ENCODE measurements around the gene VDAC1. TPM values are rescaled to one million over a fixed set of nuclear protein-coding genes. Genes with fewer than 3 reads are reported as not detected.

The VDAC1 gene
- total and polyA plus RNA-seq, 10 of the 15 experiments (the other 5 are each of a cell fraction or from before 2014, with no cell fraction given): 245 to 488 (median 349) TPM

- FAIRE-seq: no peak
- peak overlapping the region; percentile 87 for H2AFZ ChIP-seq (ENCODE audit: control insufficient read depth, low read depth, low read length)
- H3K79me2 ChIP-seq (ENCODE audit: control insufficient read depth, insufficient read depth, low read length): no peaks in the 10 kb centered on the region
- H3K27me3 ChIP-seq (replicated peaks in 1 of 2; ENCODE audit: control insufficient read depth in 2 of 2, insufficient read depth in 2 of 2, low read length in 1 of 2): no peaks in the 10 kb centered on the region
- H3K4me3 ChIP-seq: peak overlapping the region; percentile 38; the same call in 1 of the 2 replicates
- H3K9ac ChIP-seq (ENCODE audit: control insufficient read depth, insufficient read depth, low read length): peak overlapping the region; percentile 52
- 12% methylated on average over 16 of the region's 16 CpGs for WGBS (ENCODE audit: insufficient coverage, insufficient replicate concordance, low lambda C conversion rate, missing lambda C conversion rate)
- H3K27ac ChIP-seq (ENCODE audit: control insufficient read depth, insufficient read depth): peak overlapping the region; percentile 52
- H3K4me1 ChIP-seq (ENCODE audit: control insufficient read depth, insufficient read depth, low read length): peaks cover 60% of the 10 kb centered on the region
- ChIA-PET SMC1A (ENCODE audit: uncharacterized antibody, unreplicated experiment) (interaction anchor here (0.6 to 3.5 kb wide), 12 partner anchors 9 to 881 kb away, joined by 3 to 30 read pairs (median 3); no protein-coding TSS in a partner anchor), CTCF (interaction anchor here (0.5 to 3.0 kb wide), 12 partner anchors 9 to 506 kb away, joined by 3 to 24 read pairs (median 4); partner anchors contain the start of gene C5orf15), RAD21 (ENCODE audit: unreplicated experiment) (interaction anchor here (0.8 to 1.5 kb wide), 6 partner anchors 9 to 60 kb away, joined by 3 to 6 read pairs (median 4); no protein-coding TSS in a partner anchor), POLR2A (interaction anchor here (1.8 to 2.4 kb wide), 2 partner anchors 8 to 29 kb away, joined by 6 to 14 read pairs; no protein-coding TSS in a partner anchor)
- no peak for DNase-seq (ENCODE audit: low read depth, low spot score)
- intact Hi-C loops (cut with micrococcal nuclease; ENCODE audit: unreplicated experiment) (loop anchor here (2.0 kb wide), 1 partner anchor 23 kb away; no protein-coding TSS in a partner anchor), in situ Hi-C loops (cut with MboI) (no loop called here)
- peak overlapping the region; percentile 88 for H3K4me2 ChIP-seq (ENCODE audit: control insufficient read depth, insufficient read depth)
- no peaks in the 10 kb centered on the region for H4K20me1 ChIP-seq (ENCODE audit: control insufficient read depth, insufficient read depth)
- H3K36me3 ChIP-seq (ENCODE audit: control insufficient read depth in 2 of 2, insufficient read depth in 2 of 2, low read length in 1 of 2): no peaks in the 10 kb centered on the region
- no TSS peak for BruUV-seq (replicated peaks)
- no peaks in the 10 kb centered on the region for H3K9me3 ChIP-seq (replicated peaks; ENCODE audit: control insufficient read depth, insufficient read depth, low read length)
- peak; percentile 42 for ATAC-seq
- TF ChIP-seq NR2C1 (IDR thresholded peaks at IDR 0.05) (no peak), STAT3 (IDR thresholded peaks at IDR 0.05; ENCODE audit: low read depth, low read length) (no peak), ZNF592 (IDR thresholded peaks at IDR 0.05) (no peak), CREB1 (IDR thresholded peaks at IDR 0.05; ENCODE audit: low read depth) (peak; percentile 91), EED (IDR thresholded peaks at IDR 0.05; ENCODE audit: low read depth) (peak; percentile 71; the same call in 1 of the 2 replicates), RBBP5 (conservative IDR thresholded peaks at IDR 0.05) (no peak), CBFB (IDR thresholded peaks at IDR 0.05; ENCODE audit: low read depth) (no peak), BMI1 (IDR thresholded peaks at IDR 0.05; ENCODE audit: borderline replicate concordance) (no peak), FOS (IDR thresholded peaks at IDR 0.05; ENCODE audit: borderline replicate concordance, extremely low read depth, insufficient read length) (no peak), SREBF2 (IDR thresholded peaks at IDR 0.05; ENCODE audit: low read length) (no peak), EZH2 (IDR thresholded peaks at IDR 0.05; ENCODE audit: borderline replicate concordance, control insufficient read depth, low read depth, low read length) (no peak), SMC3 (IDR thresholded peaks at IDR 0.05; ENCODE audit: borderline replicate concordance, low read length) (no peak), MYB (IDR thresholded peaks at IDR 0.05; ENCODE audit: borderline replicate concordance, low read depth, low read length) (no peak), NFYA (IDR thresholded peaks at IDR 0.05; ENCODE audit: borderline replicate concordance, low read depth, low read length) (no peak), POLR2A (IDR thresholded peaks at IDR 0.05; ENCODE audit: low read depth, low read length) (peak; percentile 62), ATF3 (IDR thresholded peaks at IDR 0.05; ENCODE audit: borderline replicate concordance, extremely low read depth, low read depth, low read length) (no peak), RELA (IDR thresholded peaks at IDR 0.05; ENCODE audit: borderline replicate concordance, partially characterized antibody) (no peak), MTA3 (IDR thresholded peaks at IDR 0.05; ENCODE audit: borderline replicate concordance, low read length) (no peak)
- TF ChIP-seq, protein P1, sequence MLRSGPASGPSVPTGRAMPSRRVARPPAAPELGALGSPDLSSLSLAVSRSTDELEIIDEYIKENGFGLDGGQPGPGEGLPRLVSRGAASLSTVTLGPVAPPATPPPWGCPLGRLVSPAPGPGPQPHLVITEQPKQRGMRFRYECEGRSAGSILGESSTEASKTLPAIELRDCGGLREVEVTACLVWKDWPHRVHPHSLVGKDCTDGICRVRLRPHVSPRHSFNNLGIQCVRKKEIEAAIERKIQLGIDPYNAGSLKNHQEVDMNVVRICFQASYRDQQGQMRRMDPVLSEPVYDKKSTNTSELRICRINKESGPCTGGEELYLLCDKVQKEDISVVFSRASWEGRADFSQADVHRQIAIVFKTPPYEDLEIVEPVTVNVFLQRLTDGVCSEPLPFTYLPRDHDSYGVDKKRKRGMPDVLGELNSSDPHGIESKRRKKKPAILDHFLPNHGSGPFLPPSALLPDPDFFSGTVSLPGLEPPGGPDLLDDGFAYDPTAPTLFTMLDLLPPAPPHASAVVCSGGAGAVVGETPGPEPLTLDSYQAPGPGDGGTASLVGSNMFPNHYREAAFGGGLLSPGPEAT (IDR thresholded peaks at IDR 0.05; ENCODE audit: low read depth): 0 out of 2 replicates have a peak, but pooled peaks have one; percentile 14
Observed at GRCh38 chr5:133930061-133930812, 74.5 kb downstream of the VDAC1 start.
